WTC11 (cell line): ENCODE data around the gene CNTNAP2. TPM values are rescaled to one million over a fixed set of nuclear protein-coding genes. Genes with fewer than 3 reads are reported as not detected.
"Not testable (repeated sequence)": the region's sequence is repeated elsewhere in the genome, so short reads cannot be mapped to it uniquely, and the experiment has no call there.

Experiments used
- ATAC-seq: fragments of 200-7000 bp; cut with Tn5 transposase; 2 replicates; pipeline ENCODE4 v1.10.0; 2021; ENCODE audit warnings: mild to moderate bottlenecking, moderate library complexity
- CTCF ChIA-PET: fragments of 300-600 bp; sonication (Branson Sonifier 250); formaldehyde crosslinking; loops from one replicate; lab custom pipeline; 2021; ENCODE audit warnings: antibody characterized with exemption; lab: Charles Lee
- POLR2A ChIA-PET: fragments of 350-600 bp; sonication (Branson Sonifier 250); formaldehyde crosslinking; loops from one replicate; lab custom pipeline; 2021; ENCODE audit warnings: antibody characterized with exemption; lab: Charles Lee
- DNase-seq: peaks from one replicate; pipeline ENCODE4 v3.0.0; 2021; ENCODE audit warnings: low spot score
- H3K27ac Mint-ChIP-seq: 2 replicates; pipeline ENCODE4 v1.8.0; 2021; ENCODE audit warnings: mixed read lengths
- H3K27me3 Mint-ChIP-seq: 2 replicates; pipeline ENCODE4 v1.8.0; 2021; ENCODE audit warnings: low read depth, mild to moderate bottlenecking, moderate library complexity, mixed read lengths
- H3K36me3 Mint-ChIP-seq: 2 replicates; pipeline ENCODE4 v1.8.0; 2021; ENCODE audit warnings: mixed read lengths
- H3K4me1 Mint-ChIP-seq: 2 replicates; pipeline ENCODE4 v1.8.0; 2022; ENCODE audit warnings: mixed read lengths
- H3K4me3 Mint-ChIP-seq: 2 replicates; pipeline ENCODE4 v1.8.0; 2021; ENCODE audit warnings: mild to moderate bottlenecking, moderate library complexity, mixed read lengths
- H3K9me3 Mint-ChIP-seq: 2 replicates; pipeline ENCODE4 v1.8.0; 2021; ENCODE audit warnings: mixed read lengths
- FOXP1 ChIP-seq: sonication (generic); formaldehyde crosslinking; IDR thresholded peaks from 2 replicates; pipeline ENCODE4 v1.8.0; 2022; ENCODE audit warnings: missing genetic modification reagents, mild to moderate bottlenecking, moderate library complexity, borderline replicate concordance
- GABPB1 ChIP-seq: sonication (generic); formaldehyde crosslinking; IDR thresholded peaks from 2 replicates; pipeline ENCODE4 v1.8.1; 2023; ENCODE audit warnings: mild to moderate bottlenecking, missing genetic modification reagents
- KAT7 ChIP-seq: sonication (generic); formaldehyde crosslinking; IDR thresholded peaks from 2 replicates; pipeline ENCODE4 v1.8.1; 2023; ENCODE audit warnings: missing genetic modification reagents, mild to moderate bottlenecking, borderline replicate concordance
- SMAD3 ChIP-seq: sonication (generic); formaldehyde crosslinking; IDR thresholded peaks from 2 replicates; pipeline ENCODE4 v1.8.0; 2022; ENCODE audit warnings: missing genetic modification reagents, mild to moderate bottlenecking, borderline replicate concordance
- ZNF121 ChIP-seq: sonication (generic); formaldehyde crosslinking; IDR thresholded peaks from 2 replicates; pipeline ENCODE4 v1.8.0; 2023; ENCODE audit warnings: missing genetic modification reagents
- total RNA-seq: library from RNA; stranded (reverse); gene quantifications from 3 replicates; pipeline ENCODE4 v1.2.3, GENCODE V29; 2021
- TF ChIP-seq, protein P1 (sequence below): fragments of 200-600 bp; IDR thresholded peaks from 2 replicates; pipeline ENCODE4 v1.8.0; 2022; ENCODE audit warnings: antibody characterized with exemption
- TF ChIP-seq, protein P2 (sequence below): sonication (generic); formaldehyde crosslinking; conservative IDR thresholded peaks from 2 replicates; pipeline ENCODE4 v1.8.1; 2023; ENCODE audit warnings: mild to moderate bottlenecking, low read depth, missing genetic modification reagents, moderate library complexity
- TF ChIP-seq, protein P3 (sequence below): fragments of 250-450 bp; sonication (Bioruptor Pico); IDR thresholded peaks from 2 replicates; pipeline ENCODE4 v1.9.0; 2021; ENCODE audit warnings: mild to moderate bottlenecking, borderline replicate concordance
- TF ChIP-seq, protein P4 (sequence below): fragments of 250-450 bp; sonication (Bioruptor Pico); IDR thresholded peaks from 2 replicates; pipeline ENCODE4 v1.9.0; 2021; ENCODE audit warnings: mild to moderate bottlenecking
- TF ChIP-seq, protein P5 (sequence below): sonication (generic); formaldehyde crosslinking; conservative IDR thresholded peaks from 2 replicates; pipeline ENCODE4 v1.8.1; 2022; ENCODE audit warnings: mild to moderate bottlenecking, missing genetic modification reagents
- TF ChIP-seq, protein P6 (sequence below): sonication (generic); formaldehyde crosslinking; IDR thresholded peaks from 2 replicates; pipeline ENCODE4 v1.8.1; 2023; ENCODE audit warnings: mild to moderate bottlenecking, missing genetic modification reagents, borderline replicate concordance

Gene CNTNAP2
- total RNA-seq, 1 experiment from 2014 or later: 63.8 TPM

DNA sequence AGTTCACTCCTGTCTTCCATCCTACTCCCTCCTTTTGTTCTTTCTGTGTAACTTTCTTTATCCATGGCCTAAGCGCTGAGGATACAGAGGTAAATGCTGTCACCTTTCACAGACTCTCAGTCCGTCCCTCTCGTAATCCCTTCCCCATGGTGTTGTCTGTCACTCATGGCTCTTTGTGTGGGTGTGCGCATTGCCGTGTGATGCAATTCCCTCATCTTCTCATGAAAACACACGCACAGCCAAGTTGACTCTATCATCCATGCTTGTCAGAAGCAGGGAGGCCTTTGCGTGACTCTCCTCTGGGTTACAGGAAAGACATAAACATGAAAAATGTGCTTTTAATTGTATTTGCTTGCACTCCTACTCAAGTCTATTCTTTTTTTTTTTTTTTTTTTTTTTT lies 2348.3 kb downstream of the CNTNAP2 start (continued):
- TF ChIP-seq, protein P1, sequence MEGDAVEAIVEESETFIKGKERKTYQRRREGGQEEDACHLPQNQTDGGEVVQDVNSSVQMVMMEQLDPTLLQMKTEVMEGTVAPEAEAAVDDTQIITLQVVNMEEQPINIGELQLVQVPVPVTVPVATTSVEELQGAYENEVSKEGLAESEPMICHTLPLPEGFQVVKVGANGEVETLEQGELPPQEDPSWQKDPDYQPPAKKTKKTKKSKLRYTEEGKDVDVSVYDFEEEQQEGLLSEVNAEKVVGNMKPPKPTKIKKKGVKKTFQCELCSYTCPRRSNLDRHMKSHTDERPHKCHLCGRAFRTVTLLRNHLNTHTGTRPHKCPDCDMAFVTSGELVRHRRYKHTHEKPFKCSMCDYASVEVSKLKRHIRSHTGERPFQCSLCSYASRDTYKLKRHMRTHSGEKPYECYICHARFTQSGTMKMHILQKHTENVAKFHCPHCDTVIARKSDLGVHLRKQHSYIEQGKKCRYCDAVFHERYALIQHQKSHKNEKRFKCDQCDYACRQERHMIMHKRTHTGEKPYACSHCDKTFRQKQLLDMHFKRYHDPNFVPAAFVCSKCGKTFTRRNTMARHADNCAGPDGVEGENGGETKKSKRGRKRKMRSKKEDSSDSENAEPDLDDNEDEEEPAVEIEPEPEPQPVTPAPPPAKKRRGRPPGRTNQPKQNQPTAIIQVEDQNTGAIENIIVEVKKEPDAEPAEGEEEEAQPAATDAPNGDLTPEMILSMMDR: no peak
- TF ChIP-seq, protein P2, sequence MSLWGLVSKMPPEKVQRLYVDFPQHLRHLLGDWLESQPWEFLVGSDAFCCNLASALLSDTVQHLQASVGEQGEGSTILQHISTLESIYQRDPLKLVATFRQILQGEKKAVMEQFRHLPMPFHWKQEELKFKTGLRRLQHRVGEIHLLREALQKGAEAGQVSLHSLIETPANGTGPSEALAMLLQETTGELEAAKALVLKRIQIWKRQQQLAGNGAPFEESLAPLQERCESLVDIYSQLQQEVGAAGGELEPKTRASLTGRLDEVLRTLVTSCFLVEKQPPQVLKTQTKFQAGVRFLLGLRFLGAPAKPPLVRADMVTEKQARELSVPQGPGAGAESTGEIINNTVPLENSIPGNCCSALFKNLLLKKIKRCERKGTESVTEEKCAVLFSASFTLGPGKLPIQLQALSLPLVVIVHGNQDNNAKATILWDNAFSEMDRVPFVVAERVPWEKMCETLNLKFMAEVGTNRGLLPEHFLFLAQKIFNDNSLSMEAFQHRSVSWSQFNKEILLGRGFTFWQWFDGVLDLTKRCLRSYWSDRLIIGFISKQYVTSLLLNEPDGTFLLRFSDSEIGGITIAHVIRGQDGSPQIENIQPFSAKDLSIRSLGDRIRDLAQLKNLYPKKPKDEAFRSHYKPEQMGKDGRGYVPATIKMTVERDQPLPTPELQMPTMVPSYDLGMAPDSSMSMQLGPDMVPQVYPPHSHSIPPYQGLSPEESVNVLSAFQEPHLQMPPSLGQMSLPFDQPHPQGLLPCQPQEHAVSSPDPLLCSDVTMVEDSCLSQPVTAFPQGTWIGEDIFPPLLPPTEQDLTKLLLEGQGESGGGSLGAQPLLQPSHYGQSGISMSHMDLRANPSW (CRISPR knock-in tag): no peak
- TF ChIP-seq ZNF121: no peak
- TF ChIP-seq, protein P3, sequence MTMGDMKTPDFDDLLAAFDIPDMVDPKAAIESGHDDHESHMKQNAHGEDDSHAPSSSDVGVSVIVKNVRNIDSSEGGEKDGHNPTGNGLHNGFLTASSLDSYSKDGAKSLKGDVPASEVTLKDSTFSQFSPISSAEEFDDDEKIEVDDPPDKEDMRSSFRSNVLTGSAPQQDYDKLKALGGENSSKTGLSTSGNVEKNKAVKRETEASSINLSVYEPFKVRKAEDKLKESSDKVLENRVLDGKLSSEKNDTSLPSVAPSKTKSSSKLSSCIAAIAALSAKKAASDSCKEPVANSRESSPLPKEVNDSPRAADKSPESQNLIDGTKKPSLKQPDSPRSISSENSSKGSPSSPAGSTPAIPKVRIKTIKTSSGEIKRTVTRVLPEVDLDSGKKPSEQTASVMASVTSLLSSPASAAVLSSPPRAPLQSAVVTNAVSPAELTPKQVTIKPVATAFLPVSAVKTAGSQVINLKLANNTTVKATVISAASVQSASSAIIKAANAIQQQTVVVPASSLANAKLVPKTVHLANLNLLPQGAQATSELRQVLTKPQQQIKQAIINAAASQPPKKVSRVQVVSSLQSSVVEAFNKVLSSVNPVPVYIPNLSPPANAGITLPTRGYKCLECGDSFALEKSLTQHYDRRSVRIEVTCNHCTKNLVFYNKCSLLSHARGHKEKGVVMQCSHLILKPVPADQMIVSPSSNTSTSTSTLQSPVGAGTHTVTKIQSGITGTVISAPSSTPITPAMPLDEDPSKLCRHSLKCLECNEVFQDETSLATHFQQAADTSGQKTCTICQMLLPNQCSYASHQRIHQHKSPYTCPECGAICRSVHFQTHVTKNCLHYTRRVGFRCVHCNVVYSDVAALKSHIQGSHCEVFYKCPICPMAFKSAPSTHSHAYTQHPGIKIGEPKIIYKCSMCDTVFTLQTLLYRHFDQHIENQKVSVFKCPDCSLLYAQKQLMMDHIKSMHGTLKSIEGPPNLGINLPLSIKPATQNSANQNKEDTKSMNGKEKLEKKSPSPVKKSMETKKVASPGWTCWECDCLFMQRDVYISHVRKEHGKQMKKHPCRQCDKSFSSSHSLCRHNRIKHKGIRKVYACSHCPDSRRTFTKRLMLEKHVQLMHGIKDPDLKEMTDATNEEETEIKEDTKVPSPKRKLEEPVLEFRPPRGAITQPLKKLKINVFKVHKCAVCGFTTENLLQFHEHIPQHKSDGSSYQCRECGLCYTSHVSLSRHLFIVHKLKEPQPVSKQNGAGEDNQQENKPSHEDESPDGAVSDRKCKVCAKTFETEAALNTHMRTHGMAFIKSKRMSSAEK (CRISPR knock-in tag): no peak
- TF ChIP-seq GABPB1 (CRISPR knock-in tag): no peak
- TF ChIP-seq, protein P4, sequence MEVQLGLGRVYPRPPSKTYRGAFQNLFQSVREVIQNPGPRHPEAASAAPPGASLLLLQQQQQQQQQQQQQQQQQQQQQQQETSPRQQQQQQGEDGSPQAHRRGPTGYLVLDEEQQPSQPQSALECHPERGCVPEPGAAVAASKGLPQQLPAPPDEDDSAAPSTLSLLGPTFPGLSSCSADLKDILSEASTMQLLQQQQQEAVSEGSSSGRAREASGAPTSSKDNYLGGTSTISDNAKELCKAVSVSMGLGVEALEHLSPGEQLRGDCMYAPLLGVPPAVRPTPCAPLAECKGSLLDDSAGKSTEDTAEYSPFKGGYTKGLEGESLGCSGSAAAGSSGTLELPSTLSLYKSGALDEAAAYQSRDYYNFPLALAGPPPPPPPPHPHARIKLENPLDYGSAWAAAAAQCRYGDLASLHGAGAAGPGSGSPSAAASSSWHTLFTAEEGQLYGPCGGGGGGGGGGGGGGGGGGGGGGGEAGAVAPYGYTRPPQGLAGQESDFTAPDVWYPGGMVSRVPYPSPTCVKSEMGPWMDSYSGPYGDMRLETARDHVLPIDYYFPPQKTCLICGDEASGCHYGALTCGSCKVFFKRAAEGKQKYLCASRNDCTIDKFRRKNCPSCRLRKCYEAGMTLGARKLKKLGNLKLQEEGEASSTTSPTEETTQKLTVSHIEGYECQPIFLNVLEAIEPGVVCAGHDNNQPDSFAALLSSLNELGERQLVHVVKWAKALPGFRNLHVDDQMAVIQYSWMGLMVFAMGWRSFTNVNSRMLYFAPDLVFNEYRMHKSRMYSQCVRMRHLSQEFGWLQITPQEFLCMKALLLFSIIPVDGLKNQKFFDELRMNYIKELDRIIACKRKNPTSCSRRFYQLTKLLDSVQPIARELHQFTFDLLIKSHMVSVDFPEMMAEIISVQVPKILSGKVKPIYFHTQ (CRISPR knock-in tag): no peak
- no peak for TF ChIP-seq FOXP1
- TF ChIP-seq, all 79 proteins: peak for 0

DNA sequence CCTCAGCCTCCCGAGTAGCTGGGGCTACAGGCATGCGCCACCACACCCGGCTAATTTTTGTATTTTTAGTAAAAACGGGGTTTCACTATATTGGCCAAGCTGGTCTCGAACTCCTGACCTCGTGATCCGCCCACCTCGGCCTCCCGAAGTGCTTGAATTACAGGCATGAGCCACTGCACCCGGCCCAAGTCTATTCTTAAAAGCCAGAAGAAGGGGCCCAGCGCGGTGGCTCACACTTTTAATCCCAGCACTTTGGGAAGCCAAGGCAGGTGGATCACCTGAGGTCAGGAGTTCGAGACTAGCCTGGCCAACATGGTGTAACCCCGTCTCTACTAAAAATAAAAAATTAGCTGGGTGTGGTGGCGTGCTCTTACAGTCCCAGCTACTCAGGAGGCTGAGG lies 2348.8 kb downstream of the CNTNAP2 start:
- H3K27ac Mint-ChIP-seq, DNase-seq, H3K4me1 Mint-ChIP-seq, CTCF ChIA-PET, H3K4me3 Mint-ChIP-seq, ATAC-seq, POLR2A ChIA-PET, H3K27me3 Mint-ChIP-seq: not testable (repeated sequence)
- Mint-ChIP-seq H3K9me3 (peaks cover 21% of the 10 kb centered on the region), H3K36me3 (peaks cover 11% of the 10 kb centered on the region)

DNA sequence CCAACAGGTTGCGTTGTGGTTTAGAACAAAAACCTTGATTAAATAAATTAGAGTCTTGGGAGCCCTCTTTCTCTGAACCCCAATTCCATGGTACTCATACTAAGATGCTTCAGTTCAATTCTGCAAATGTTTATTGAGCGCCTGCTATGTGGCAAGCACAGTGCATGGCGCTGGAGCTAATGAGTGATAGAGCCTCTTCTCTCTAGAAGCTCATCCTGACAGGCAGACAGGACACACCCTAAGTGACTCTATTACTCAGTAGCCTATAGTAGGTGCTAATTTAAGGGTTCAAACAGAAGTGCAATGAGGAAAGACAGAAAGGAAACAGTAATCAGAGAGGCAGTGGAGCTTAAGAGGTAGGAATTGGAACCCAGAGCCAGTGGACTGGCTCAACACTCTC lies 2349.5 kb downstream of the CNTNAP2 start:
- TF ChIP-seq, protein P5, sequence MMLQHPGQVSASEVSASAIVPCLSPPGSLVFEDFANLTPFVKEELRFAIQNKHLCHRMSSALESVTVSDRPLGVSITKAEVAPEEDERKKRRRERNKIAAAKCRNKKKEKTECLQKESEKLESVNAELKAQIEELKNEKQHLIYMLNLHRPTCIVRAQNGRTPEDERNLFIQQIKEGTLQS (CRISPR knock-in tag): no peak
- no peak for TF ChIP-seq SMAD3 (CRISPR knock-in tag)
- TF ChIP-seq, protein P6, sequence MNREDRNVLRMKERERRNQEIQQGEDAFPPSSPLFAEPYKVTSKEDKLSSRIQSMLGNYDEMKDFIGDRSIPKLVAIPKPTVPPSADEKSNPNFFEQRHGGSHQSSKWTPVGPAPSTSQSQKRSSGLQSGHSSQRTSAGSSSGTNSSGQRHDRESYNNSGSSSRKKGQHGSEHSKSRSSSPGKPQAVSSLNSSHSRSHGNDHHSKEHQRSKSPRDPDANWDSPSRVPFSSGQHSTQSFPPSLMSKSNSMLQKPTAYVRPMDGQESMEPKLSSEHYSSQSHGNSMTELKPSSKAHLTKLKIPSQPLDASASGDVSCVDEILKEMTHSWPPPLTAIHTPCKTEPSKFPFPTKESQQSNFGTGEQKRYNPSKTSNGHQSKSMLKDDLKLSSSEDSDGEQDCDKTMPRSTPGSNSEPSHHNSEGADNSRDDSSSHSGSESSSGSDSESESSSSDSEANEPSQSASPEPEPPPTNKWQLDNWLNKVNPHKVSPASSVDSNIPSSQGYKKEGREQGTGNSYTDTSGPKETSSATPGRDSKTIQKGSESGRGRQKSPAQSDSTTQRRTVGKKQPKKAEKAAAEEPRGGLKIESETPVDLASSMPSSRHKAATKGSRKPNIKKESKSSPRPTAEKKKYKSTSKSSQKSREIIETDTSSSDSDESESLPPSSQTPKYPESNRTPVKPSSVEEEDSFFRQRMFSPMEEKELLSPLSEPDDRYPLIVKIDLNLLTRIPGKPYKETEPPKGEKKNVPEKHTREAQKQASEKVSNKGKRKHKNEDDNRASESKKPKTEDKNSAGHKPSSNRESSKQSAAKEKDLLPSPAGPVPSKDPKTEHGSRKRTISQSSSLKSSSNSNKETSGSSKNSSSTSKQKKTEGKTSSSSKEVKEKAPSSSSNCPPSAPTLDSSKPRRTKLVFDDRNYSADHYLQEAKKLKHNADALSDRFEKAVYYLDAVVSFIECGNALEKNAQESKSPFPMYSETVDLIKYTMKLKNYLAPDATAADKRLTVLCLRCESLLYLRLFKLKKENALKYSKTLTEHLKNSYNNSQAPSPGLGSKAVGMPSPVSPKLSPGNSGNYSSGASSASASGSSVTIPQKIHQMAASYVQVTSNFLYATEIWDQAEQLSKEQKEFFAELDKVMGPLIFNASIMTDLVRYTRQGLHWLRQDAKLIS: no peak
- TF ChIP-seq KAT7 (CRISPR knock-in tag): no peak
- peaks cover 21% of the 10 kb centered on the region for H3K9me3 Mint-ChIP-seq
- no peak overlapping the region for H3K27ac Mint-ChIP-seq

More for the DNA sequence above, 2349.5 kb downstream of the CNTNAP2 start:
- POLR2A ChIA-PET: no interaction called here
- CTCF ChIA-PET: no interaction called here
- Mint-ChIP-seq H3K27me3 (no peaks in the 10 kb centered on the region), H3K36me3 (peaks cover 11% of the 10 kb centered on the region), H3K4me3 (no peak overlapping the region), H3K4me1 (no peaks in the 10 kb centered on the region)
- ATAC-seq: no peak
- DNase-seq: no peak
